Smooth muscle cell (in vitro differentiated cells): ENCODE measurements around the gene STRBP. TPM values are rescaled to one million over a fixed set of nuclear protein-coding genes. Genes with fewer than 3 reads are reported as not detected.

ENCODE experiments used
- DNase-seq: peaks from one replicate; lab custom pipeline; 2025; ENCODE audit not compliant: unreplicated experiment; lab: John Stamatoyannopoulos, UW
- H2AFZ ChIP-seq: fragments of 200-600 bp; sonication (generic); 2 replicates; pipeline ENCODE4 v1.6.0; 2016; ENCODE audit warnings: antibody characterized with exemption, low read depth, mild to moderate bottlenecking
- H3F3A ChIP-seq: fragments of 200-600 bp; sonication (generic); 2 replicates; pipeline ENCODE4 v1.6.0; 2017; ENCODE audit warnings: antibody characterized with exemption, low read depth
- H3K27ac ChIP-seq: fragments of 200-600 bp; sonication (generic); 2 replicates; pipeline ENCODE4 v1.5.1; 2016; ENCODE audit warnings: low read depth, mild to moderate bottlenecking
- H3K27me3 ChIP-seq: fragments of 200-600 bp; sonication (generic); 2 replicates; pipeline ENCODE4 v1.6.1; 2016; ENCODE audit warnings: low read depth, mild to moderate bottlenecking
- H3K36me3 ChIP-seq: fragments of 200-600 bp; sonication (generic); 2 replicates; pipeline ENCODE4 v1.5.1; 2016; ENCODE audit warnings: low read depth
- H3K4me1 ChIP-seq: fragments of 200-600 bp; sonication (generic); 2 replicates; pipeline ENCODE4 v1.5.1; 2016; ENCODE audit warnings: low read depth
- H3K4me2 ChIP-seq: fragments of 200-600 bp; sonication (generic); 2 replicates; pipeline ENCODE4 v1.6.0; 2016; ENCODE audit warnings: mild to moderate bottlenecking
- H3K4me3 ChIP-seq: fragments of 200-600 bp; sonication (generic); 2 replicates; pipeline ENCODE4 v1.5.1; 2016; ENCODE audit warnings: mild to moderate bottlenecking
- H3K79me2 ChIP-seq: fragments of 200-600 bp; sonication (generic); 2 replicates; pipeline ENCODE4 v1.6.0; 2016; ENCODE audit warnings: low read depth, mild to moderate bottlenecking
- H3K9ac ChIP-seq: fragments of 200-600 bp; sonication (generic); 2 replicates; pipeline ENCODE4 v1.6.0; 2016; ENCODE audit warnings: low read depth
- H3K9me3 ChIP-seq: fragments of 200-600 bp; sonication (generic); replicated peaks from 2 replicates; pipeline ENCODE4 v1.5.1; 2016; ENCODE audit warnings: low read depth
- H4K20me1 ChIP-seq: fragments of 200-600 bp; sonication (generic); 2 replicates; pipeline ENCODE4 v1.6.0; 2016; ENCODE audit warnings: low read depth
- WGBS: methylation state at CpG from one replicate; pipeline ENCODE4 v1.1.7; 2016; ENCODE audit warnings: low lambda C conversion rate; 5-methylcytosine and 5-hydroxymethylcytosine counted together
- polyA plus RNA-seq: library from polyadenylated mRNA; unstranded; fragments of >200 nt; fragmentation: Nextera tagmentation; extraction: Ambion mirVana; gene quantifications from 2 replicates; pipeline ENCODE4 v1.2.1, GENCODE V29; 2016
- total RNA-seq: library from RNA; depleted of rRNA; stranded (reverse); fragments of >200 nt; gene quantifications from 2 replicates; pipeline ENCODE4 v1.2.3, GENCODE V29; 2014
- TF ChIP-seq, protein P1 (sequence below): fragments of 200-600 bp; sonication (generic); IDR thresholded peaks from 2 replicates; pipeline ENCODE4 v1.5.1; 2017; ENCODE audit warnings: borderline replicate concordance, mild to moderate bottlenecking, antibody characterized with exemption; ENCODE audit not compliant: insufficient read depth, poor library complexity, severe bottlenecking

STRBP gene
- total and polyA plus RNA-seq, 2 experiments from 2014 or later = 6.6 to 11.9 TPM

DNA sequence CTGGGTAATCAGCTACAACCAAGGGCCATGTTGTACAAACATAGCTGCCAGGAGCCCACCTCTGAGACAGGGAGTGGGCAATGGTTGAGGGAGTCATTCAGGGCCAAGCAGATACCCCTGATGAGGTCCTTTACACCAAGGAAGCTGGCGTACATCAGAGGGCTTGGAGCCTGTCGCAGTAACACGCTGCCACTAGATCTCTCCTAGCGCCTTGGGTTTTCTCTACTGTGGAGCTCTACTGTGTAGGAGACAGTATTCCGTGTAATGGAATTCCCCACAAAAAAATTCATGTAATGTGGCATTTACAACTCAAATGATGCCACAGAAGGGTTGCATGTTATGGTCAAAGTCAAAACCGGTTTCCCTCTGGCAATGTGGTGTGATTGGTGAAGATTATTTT, 46.2 kb upstream of the STRBP start:
- no peak overlapping the region for H3K27ac ChIP-seq
- H3K4me2 ChIP-seq = no peak overlapping the region
- no peaks in the 10 kb centered on the region for H3F3A ChIP-seq
- no peaks in the 10 kb centered on the region for H4K20me1 ChIP-seq
- no peak for DNase-seq
- no peak overlapping the region for H2AFZ ChIP-seq
- no peak overlapping the region for H3K9ac ChIP-seq
- H3K36me3 ChIP-seq = no peaks in the 10 kb centered on the region
- TF ChIP-seq, protein P1, sequence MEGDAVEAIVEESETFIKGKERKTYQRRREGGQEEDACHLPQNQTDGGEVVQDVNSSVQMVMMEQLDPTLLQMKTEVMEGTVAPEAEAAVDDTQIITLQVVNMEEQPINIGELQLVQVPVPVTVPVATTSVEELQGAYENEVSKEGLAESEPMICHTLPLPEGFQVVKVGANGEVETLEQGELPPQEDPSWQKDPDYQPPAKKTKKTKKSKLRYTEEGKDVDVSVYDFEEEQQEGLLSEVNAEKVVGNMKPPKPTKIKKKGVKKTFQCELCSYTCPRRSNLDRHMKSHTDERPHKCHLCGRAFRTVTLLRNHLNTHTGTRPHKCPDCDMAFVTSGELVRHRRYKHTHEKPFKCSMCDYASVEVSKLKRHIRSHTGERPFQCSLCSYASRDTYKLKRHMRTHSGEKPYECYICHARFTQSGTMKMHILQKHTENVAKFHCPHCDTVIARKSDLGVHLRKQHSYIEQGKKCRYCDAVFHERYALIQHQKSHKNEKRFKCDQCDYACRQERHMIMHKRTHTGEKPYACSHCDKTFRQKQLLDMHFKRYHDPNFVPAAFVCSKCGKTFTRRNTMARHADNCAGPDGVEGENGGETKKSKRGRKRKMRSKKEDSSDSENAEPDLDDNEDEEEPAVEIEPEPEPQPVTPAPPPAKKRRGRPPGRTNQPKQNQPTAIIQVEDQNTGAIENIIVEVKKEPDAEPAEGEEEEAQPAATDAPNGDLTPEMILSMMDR = no peak
- H3K27me3 ChIP-seq = no peaks in the 10 kb centered on the region
- H3K4me1 ChIP-seq = no peaks in the 10 kb centered on the region
- no peaks in the 10 kb centered on the region for H3K9me3 ChIP-seq
- WGBS = 96% methylated on average over 6 of the region's 6 CpGs
- H3K4me3 ChIP-seq = no peak overlapping the region
- H3K79me2 ChIP-seq = no peaks in the 10 kb centered on the region

DNA sequence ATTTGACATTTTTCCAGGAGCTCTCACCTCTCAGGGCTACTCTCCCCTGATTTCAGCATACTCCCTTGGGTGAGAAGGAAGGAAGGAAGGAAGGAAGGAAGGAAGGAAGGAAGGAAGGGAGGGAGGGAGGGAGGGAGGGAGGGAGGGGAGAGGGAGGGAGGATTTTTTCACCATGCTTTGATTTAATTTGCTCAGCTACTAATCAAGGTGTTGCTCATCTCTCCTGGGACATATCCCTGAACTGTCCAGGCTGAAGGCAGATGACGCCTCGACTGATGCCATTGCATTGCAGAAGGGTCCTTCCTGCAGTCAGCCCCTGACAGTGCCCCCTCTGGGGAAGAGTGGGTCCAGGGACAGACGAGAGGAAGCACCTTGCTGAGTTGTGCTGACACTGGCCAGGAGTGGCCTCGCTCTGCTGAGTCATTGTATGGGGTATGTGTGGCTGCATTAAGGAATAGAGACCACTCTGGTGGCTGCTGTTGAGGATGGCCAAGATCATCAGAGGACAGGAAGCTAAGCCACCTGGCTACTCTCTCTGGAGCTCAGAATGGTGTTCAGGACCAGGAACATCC, 44.0 kb upstream of the STRBP start:
- DNase-seq = no peak
- Histone ChIP-seq H3K9me3 (no peaks in the 10 kb centered on the region), H3K36me3 (no peaks in the 10 kb centered on the region), H3K79me2 (no peaks in the 10 kb centered on the region), H3K9ac (no peak overlapping the region), H3K27me3 (no peaks in the 10 kb centered on the region), H4K20me1 (no peaks in the 10 kb centered on the region), H3K4me1 (no peaks in the 10 kb centered on the region), H3K27ac (no peak overlapping the region), H3F3A (no peaks in the 10 kb centered on the region), H3K4me3 (no peak overlapping the region), H3K4me2 (no peak overlapping the region), H2AFZ (no peak overlapping the region)
- TF ChIP-seq, protein P1 = no peak
- 64% methylated on average over 4 of the region's 4 CpGs for WGBS

DNA sequence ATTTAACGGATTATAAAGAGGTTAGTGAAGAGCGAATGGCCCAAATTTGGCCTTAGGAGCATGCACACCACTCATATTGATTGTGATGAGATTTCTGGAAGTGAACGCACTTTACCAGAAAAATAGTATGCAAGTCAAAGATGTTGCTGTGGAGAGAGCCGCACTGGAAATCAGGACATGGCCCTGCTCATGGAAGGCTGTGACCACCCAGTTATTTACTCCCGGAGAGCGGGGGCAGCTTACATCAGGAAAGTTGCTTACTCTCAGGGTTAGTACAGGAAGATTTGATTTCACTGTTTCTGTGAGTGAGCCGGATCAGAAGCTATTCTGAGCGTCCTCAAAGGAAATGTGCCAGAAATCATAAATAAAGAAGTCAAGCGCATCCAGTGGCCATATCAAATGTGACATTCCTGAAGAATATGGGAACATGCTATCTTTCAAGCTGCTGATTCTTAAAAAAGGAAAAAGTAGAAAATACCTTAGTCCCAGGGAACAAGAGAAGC, 42.9 kb upstream of the STRBP start:
- Histone ChIP-seq H3K9ac (no peak overlapping the region), H3K36me3 (no peaks in the 10 kb centered on the region), H3F3A (no peaks in the 10 kb centered on the region), H3K27me3 (no peaks in the 10 kb centered on the region), H3K27ac (no peak overlapping the region), H3K4me3 (no peak overlapping the region), H3K4me2 (no peak overlapping the region), H4K20me1 (no peaks in the 10 kb centered on the region), H2AFZ (no peak overlapping the region), H3K4me1 (no peaks in the 10 kb centered on the region), H3K79me2 (no peaks in the 10 kb centered on the region), H3K9me3 (no peaks in the 10 kb centered on the region)
- no peak for DNase-seq
- TF ChIP-seq, protein P1 = no peak
- WGBS = 92% methylated on average over 9 of the region's 9 CpGs
